HCT116 (cell line): ENCODE results near the gene SNRPA. TPM values are rescaled to one million over a fixed set of nuclear protein-coding genes. Genes with fewer than 3 reads are reported as not detected.

Source experiments
- ATAC-seq: fragments of 200-7000 bp; cut with Tn5 transposase; 2 replicates; pipeline ENCODE4 v1.9.1; 2020; ENCODE audit warnings: mild to moderate bottlenecking, moderate library complexity
- BruUV-seq: library from RNA; stranded (reverse); fragments of 400-500 nt; replicated peaks from 2 replicates; lab custom pipeline; 2021; lab: Mats Ljungman, UMichigan
- CTCF ChIA-PET: fragments of 300-600 bp; sonication (Branson Sonifier 250); formaldehyde crosslinking; loops from one replicate; lab custom pipeline; 2021; ENCODE audit warnings: antibody characterized with exemption; lab: Charles Lee
- POLR2A ChIA-PET: fragments of 300-600, 350-600 bp; sonication (Branson Sonifier 250); formaldehyde crosslinking; loops from one replicate; lab custom pipeline; 2021; ENCODE audit warnings: antibody characterized with exemption; lab: Charles Lee
- RAD21 ChIA-PET, 2 experiments: fragments of 300-600 bp; sonication (Branson Sonifier 250); formaldehyde crosslinking; loops; one replicate each; lab custom pipeline; 2023; ENCODE audit warnings: low total read pairs in 2 of 2; ENCODE audit not compliant: uncharacterized antibody in 2 of 2, unreplicated experiment in 2 of 2, low non-redundant PET in 1 of 2; lab: Charles Lee
- DNase-seq: peaks from one replicate; pipeline ENCODE4 v3.0.0-alpha.2; 2010; ENCODE audit warnings: low read depth, low spot score
- H2AFZ ChIP-seq: fragments of 200-600 bp; shearing (Covaris generic), sonication (generic); 2 replicates; pipeline ENCODE4 v1.6.1; 2017; ENCODE audit warnings: low read depth, mixed run types, mixed read lengths, antibody characterized with exemption, low read length; ENCODE audit not compliant: poor library complexity, severe bottlenecking
- H3K27ac ChIP-seq: 2 replicates; pipeline ENCODE4 v1.5.1; 2012; ENCODE audit warnings: low read depth, low read length
- H3K27me3 ChIP-seq: fragments of 200-600 bp; sonication (generic); 2 replicates; pipeline ENCODE4 v1.6.1; 2016; ENCODE audit warnings: mixed run types, low read length, mixed read lengths; ENCODE audit not compliant: insufficient read depth
- H3K36me3 ChIP-seq, 2 experiments: fragments of 200-500 bp in 1 of 2; fragments of 200-600 bp in 1 of 2; sonication (Bioruptor generic) in 1 of 2; sonication (generic) in 1 of 2; 2 replicates each; pipeline versions ENCODE4 v1.5.1 to v1.6.1; 2014 to 2016; ENCODE audit warnings: low read length in 2 of 2, inconsistent platforms in 1 of 2, mixed read lengths in 1 of 2, mixed run types in 1 of 2; ENCODE audit not compliant: insufficient read depth in 2 of 2, control insufficient read depth in 1 of 2
- H3K4me1 ChIP-seq, 2 experiments: fragments of 200-600 bp in 1 of 2; sonication (generic) in 1 of 2; 2 replicates each; pipeline versions ENCODE4 v1.5.1 to v1.6.1; 2012 to 2017; ENCODE audit warnings: low read length in 2 of 2, inconsistent platforms in 1 of 2, mild to moderate bottlenecking in 1 of 2, mixed read lengths in 1 of 2, mixed run types in 1 of 2, moderate library complexity in 1 of 2; ENCODE audit not compliant: insufficient read depth in 2 of 2, control insufficient read depth in 1 of 2
- H3K4me2 ChIP-seq: fragments of 200-600 bp; sonication (generic); 2 replicates; pipeline ENCODE4 v1.6.1; 2017; ENCODE audit warnings: mixed run types, low read length, mixed read lengths
- H3K4me3 ChIP-seq, 2 experiments: fragments of 200-600 bp in 1 of 2; sonication (generic) in 1 of 2; replicated peaks in 1 of 2; 2 replicates each; pipeline ENCODE4 v1.5.1; 2011 to 2016; ENCODE audit warnings: low read length in 2 of 2, control low read depth in 1 of 2, low read depth in 1 of 2, mild to moderate bottlenecking in 1 of 2, mixed read lengths in 1 of 2, mixed run types in 1 of 2
- H3K79me2 ChIP-seq: fragments of 200-600 bp; sonication (generic); 2 replicates; pipeline ENCODE4 v1.6.1; 2017; ENCODE audit warnings: mild to moderate bottlenecking, mixed run types, low read length, moderate library complexity, mixed read lengths; ENCODE audit not compliant: insufficient read depth
- H3K9ac ChIP-seq: fragments of 200-600 bp; sonication (generic); 2 replicates; pipeline ENCODE4 v1.6.1; 2016; ENCODE audit warnings: low read length, mixed read lengths
- H3K9me2 ChIP-seq: fragments of 200-600 bp; sonication (generic), shearing (Covaris generic); 2 replicates; pipeline ENCODE4 v1.6.1; 2017; ENCODE audit warnings: mixed run types, mild to moderate bottlenecking, moderate library complexity; ENCODE audit not compliant: insufficient read depth
- H3K9me3 ChIP-seq, 2 experiments: fragments of 200-500 bp in 1 of 2; fragments of 200-600 bp in 1 of 2; sonication (Bioruptor generic) in 1 of 2; sonication (generic) in 1 of 2; 2 replicates each; pipeline ENCODE4 v1.6.1; 2014 to 2017; ENCODE audit warnings: low read length in 2 of 2, mixed read lengths in 2 of 2, inconsistent platforms in 1 of 2, low read depth in 1 of 2, mild to moderate bottlenecking in 1 of 2, mixed run types in 1 of 2, moderate library complexity in 1 of 2; ENCODE audit not compliant: control insufficient read depth in 1 of 2, insufficient read depth in 1 of 2
- H4K20me1 ChIP-seq: fragments of 200-600 bp; sonication (generic), shearing (Covaris generic); 2 replicates; pipeline ENCODE4 v1.6.1; 2017; ENCODE audit warnings: mixed run types, mild to moderate bottlenecking, moderate library complexity; ENCODE audit not compliant: insufficient read depth
- CEBPB ChIP-seq: IDR thresholded peaks from 2 replicates; pipeline ENCODE4 v1.6.1; 2012; ENCODE audit warnings: low read depth
- EGR1 ChIP-seq: IDR thresholded peaks from 2 replicates; pipeline ENCODE4 v1.6.1; 2012; ENCODE audit warnings: low read depth
- ELF1 ChIP-seq: IDR thresholded peaks from 2 replicates; pipeline ENCODE4 v1.6.1; 2012; ENCODE audit warnings: low read depth, borderline replicate concordance
- EZH2 ChIP-seq: fragments of 200-600 bp; sonication (generic); IDR thresholded peaks from 2 replicates; pipeline ENCODE4 v1.6.1; 2017; ENCODE audit warnings: antibody characterized with exemption, mixed run types
- EZH2phosphoT487 ChIP-seq: fragments of 200-600 bp; IDR thresholded peaks from 2 replicates; pipeline ENCODE4 v1.6.1; 2018; ENCODE audit warnings: antibody characterized with exemption, borderline replicate concordance
- POLR2AphosphoS5 ChIP-seq: IDR thresholded peaks from 2 replicates; pipeline ENCODE4 v1.6.1; 2011; ENCODE audit warnings: mild to moderate bottlenecking, low read depth, low read length, moderate library complexity
- RAD21 ChIP-seq: IDR thresholded peaks from 2 replicates; pipeline ENCODE4 v1.6.1; 2012; ENCODE audit warnings: low read depth, mild to moderate bottlenecking
- SIN3A ChIP-seq: IDR thresholded peaks from 2 replicates; pipeline ENCODE4 v1.6.1; 2012; ENCODE audit warnings: low read depth
- SRF ChIP-seq: IDR thresholded peaks from 2 replicates; pipeline ENCODE4 v1.6.1; 2012; ENCODE audit warnings: low read depth
- TCF7L2 ChIP-seq: IDR thresholded peaks from 2 replicates; pipeline ENCODE4 v1.7.0; 2011; ENCODE audit warnings: borderline replicate concordance, inconsistent platforms; ENCODE audit not compliant: insufficient read depth, insufficient read length; ENCODE audit errors: extremely low read depth
- YY1 ChIP-seq: IDR thresholded peaks from 2 replicates; pipeline ENCODE4 v1.6.1; 2011; ENCODE audit warnings: low read length, low read depth, moderate library complexity, mild to moderate bottlenecking; ENCODE audit not compliant: insufficient replicate concordance; ENCODE audit errors: extremely low read depth
- ZFX ChIP-seq: fragments of 450-650 bp; IDR thresholded peaks from 2 replicates; pipeline ENCODE4 v1.6.1; 2017
- intact Hi-C: fragments of 100-400 bp; cut with micrococcal nuclease; formaldehyde crosslinking; loops from 2 replicates; pipeline ENCODE4 v1.10.0; 2022
- total RNA-seq: library from RNA; stranded (reverse); gene quantifications from one replicate; pipeline ENCODE4 v1.2.1, GENCODE V29; 2021; ENCODE audit not compliant: unreplicated experiment
- TF ChIP-seq, protein P1 (sequence below): IDR thresholded peaks from 2 replicates; pipeline ENCODE4 v1.6.1; 2012; ENCODE audit warnings: low read depth
- TF ChIP-seq, protein P2 (sequence below): IDR thresholded peaks from 2 replicates; pipeline ENCODE4 v1.6.1; 2012
- TF ChIP-seq, protein P3 (sequence below), 3 experiments: fragments of 200-600 bp in 1 of 3; sonication (generic) in 1 of 3; IDR thresholded peaks in 2 of 3; conservative IDR thresholded peaks in 1 of 3; 2 replicates each; pipeline ENCODE4 v1.5.1; 2012 to 2017; ENCODE audit warnings: low read depth in 2 of 3, low read length in 2 of 3, antibody characterized with exemption in 1 of 3, borderline replicate concordance in 1 of 3, control low read depth in 1 of 3, mild to moderate bottlenecking in 1 of 3, mixed read lengths in 1 of 3, mixed run types in 1 of 3, moderate library complexity in 1 of 3; ENCODE audit not compliant: insufficient read depth in 1 of 3

The SNRPA gene
- total RNA-seq, 1 experiment from 2014 or later = 170 TPM

DNA sequence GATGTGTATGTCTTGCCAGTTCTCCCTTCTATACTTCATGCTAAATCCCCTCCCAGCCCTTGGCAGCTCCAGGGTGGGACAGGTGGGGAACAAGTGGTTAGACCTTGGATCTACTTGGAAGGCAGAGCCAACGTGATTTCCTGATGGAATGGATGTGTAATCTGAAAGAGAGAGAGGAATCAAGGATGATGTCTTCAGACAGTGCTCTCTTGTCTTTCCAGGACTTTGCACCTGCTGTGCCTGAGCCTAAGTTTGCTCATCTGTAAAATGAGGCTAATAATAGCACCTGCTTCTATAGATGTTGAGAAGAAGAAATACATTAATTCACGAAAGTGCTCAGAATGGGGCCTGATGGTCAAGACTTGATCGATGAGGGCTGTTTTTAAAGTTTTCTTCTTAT is 41.0 kb downstream of the SNRPA start:
- intact Hi-C loops = no loop called here
- H3K27ac ChIP-seq = no peak overlapping the region
- H3K4me1 ChIP-seq = no peaks in the 10 kb centered on the region
- no peak for DNase-seq
- TF ChIP-seq EZH2phosphoT487 (no peak), SRF (no peak), ELF1 (no peak), RAD21 (no peak), YY1 (no peak), POLR2AphosphoS5 (no peak), EZH2 (no peak), EGR1 (no peak), TCF7L2 (no peak), CEBPB (no peak), SIN3A (no peak), ZFX (no peak)
- TF ChIP-seq, protein P1, sequence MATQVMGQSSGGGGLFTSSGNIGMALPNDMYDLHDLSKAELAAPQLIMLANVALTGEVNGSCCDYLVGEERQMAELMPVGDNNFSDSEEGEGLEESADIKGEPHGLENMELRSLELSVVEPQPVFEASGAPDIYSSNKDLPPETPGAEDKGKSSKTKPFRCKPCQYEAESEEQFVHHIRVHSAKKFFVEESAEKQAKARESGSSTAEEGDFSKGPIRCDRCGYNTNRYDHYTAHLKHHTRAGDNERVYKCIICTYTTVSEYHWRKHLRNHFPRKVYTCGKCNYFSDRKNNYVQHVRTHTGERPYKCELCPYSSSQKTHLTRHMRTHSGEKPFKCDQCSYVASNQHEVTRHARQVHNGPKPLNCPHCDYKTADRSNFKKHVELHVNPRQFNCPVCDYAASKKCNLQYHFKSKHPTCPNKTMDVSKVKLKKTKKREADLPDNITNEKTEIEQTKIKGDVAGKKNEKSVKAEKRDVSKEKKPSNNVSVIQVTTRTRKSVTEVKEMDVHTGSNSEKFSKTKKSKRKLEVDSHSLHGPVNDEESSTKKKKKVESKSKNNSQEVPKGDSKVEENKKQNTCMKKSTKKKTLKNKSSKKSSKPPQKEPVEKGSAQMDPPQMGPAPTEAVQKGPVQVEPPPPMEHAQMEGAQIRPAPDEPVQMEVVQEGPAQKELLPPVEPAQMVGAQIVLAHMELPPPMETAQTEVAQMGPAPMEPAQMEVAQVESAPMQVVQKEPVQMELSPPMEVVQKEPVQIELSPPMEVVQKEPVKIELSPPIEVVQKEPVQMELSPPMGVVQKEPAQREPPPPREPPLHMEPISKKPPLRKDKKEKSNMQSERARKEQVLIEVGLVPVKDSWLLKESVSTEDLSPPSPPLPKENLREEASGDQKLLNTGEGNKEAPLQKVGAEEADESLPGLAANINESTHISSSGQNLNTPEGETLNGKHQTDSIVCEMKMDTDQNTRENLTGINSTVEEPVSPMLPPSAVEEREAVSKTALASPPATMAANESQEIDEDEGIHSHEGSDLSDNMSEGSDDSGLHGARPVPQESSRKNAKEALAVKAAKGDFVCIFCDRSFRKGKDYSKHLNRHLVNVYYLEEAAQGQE = no peak
- TF ChIP-seq, protein P2, sequence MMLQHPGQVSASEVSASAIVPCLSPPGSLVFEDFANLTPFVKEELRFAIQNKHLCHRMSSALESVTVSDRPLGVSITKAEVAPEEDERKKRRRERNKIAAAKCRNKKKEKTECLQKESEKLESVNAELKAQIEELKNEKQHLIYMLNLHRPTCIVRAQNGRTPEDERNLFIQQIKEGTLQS = no peak
- TF ChIP-seq, protein P3, sequence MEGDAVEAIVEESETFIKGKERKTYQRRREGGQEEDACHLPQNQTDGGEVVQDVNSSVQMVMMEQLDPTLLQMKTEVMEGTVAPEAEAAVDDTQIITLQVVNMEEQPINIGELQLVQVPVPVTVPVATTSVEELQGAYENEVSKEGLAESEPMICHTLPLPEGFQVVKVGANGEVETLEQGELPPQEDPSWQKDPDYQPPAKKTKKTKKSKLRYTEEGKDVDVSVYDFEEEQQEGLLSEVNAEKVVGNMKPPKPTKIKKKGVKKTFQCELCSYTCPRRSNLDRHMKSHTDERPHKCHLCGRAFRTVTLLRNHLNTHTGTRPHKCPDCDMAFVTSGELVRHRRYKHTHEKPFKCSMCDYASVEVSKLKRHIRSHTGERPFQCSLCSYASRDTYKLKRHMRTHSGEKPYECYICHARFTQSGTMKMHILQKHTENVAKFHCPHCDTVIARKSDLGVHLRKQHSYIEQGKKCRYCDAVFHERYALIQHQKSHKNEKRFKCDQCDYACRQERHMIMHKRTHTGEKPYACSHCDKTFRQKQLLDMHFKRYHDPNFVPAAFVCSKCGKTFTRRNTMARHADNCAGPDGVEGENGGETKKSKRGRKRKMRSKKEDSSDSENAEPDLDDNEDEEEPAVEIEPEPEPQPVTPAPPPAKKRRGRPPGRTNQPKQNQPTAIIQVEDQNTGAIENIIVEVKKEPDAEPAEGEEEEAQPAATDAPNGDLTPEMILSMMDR (IDR thresholded peaks at IDR 0.05 in 2 of 3, conservative IDR thresholded peaks at IDR 0.05 in 1 of 3; ENCODE audit: borderline replicate concordance in 1 of 3, insufficient read depth in 1 of 3, low read depth in 2 of 3, low read length in 2 of 3) = no peak
- H3K36me3 ChIP-seq = no peaks in the 10 kb centered on the region
- RAD21 ChIA-PET = no interaction called here
- H4K20me1 ChIP-seq = no peaks in the 10 kb centered on the region
- ATAC-seq = no peak
- H3K9me3 ChIP-seq = no peaks in the 10 kb centered on the region
- H2AFZ ChIP-seq = no peak overlapping the region
- no TSS peak for BruUV-seq
- H3K9me2 ChIP-seq = no peaks in the 10 kb centered on the region
- H3K9ac ChIP-seq = no peak overlapping the region
- CTCF ChIA-PET = no interaction called here
- no peaks in the 10 kb centered on the region for H3K79me2 ChIP-seq
- no peak overlapping the region for H3K4me2 ChIP-seq
- POLR2A ChIA-PET = interaction anchor here (1.2 kb wide), 1 partner anchor 13 kb away, joined by 3 read pairs; no protein-coding TSS in a partner anchor
- H3K4me3 ChIP-seq = no peak overlapping the region
- H3K27me3 ChIP-seq = no peaks in the 10 kb centered on the region
